Activated T-helper 17 cell treated with anti-CD3 and anti-CD28 coated beads, Interleukin-2, amount 50 U/mL, for 72 hours (primary cell): Measurements from ENCODE around the gene CBFA2T2. TPM values are rescaled to one million over a fixed set of nuclear protein-coding genes. Genes with fewer than 3 reads are reported as not detected.
"Not testable (repeated sequence)": the region's sequence is repeated elsewhere in the genome, so short reads cannot be mapped to it uniquely, and the experiment has no call there.

Source experiments
- ATAC-seq: fragments of 150-1000 bp; cut with Tn5 transposase; replicated peaks from 2 replicates; pipeline ENCODE4 v1.10.0; 2021; ENCODE audit warnings: mild to moderate bottlenecking, moderate library complexity
- H3K27ac Mint-ChIP-seq: one replicate; pipeline ENCODE4 v1.8.0; 2022; ENCODE audit warnings: mixed read lengths
- H3K27me3 Mint-ChIP-seq: one replicate; pipeline ENCODE4 v1.8.0; 2022; ENCODE audit warnings: mixed read lengths
- H3K36me3 Mint-ChIP-seq: one replicate; pipeline ENCODE4 v1.8.0; 2022; ENCODE audit warnings: low read depth, mild to moderate bottlenecking, mixed read lengths
- H3K4me1 Mint-ChIP-seq: one replicate; pipeline ENCODE4 v1.8.0; 2022; ENCODE audit warnings: mixed read lengths
- H3K4me3 Mint-ChIP-seq: one replicate; pipeline ENCODE4 v1.8.0; 2022; ENCODE audit warnings: mild to moderate bottlenecking, mixed read lengths
- H3K9me3 Mint-ChIP-seq: one replicate; pipeline ENCODE4 v1.8.0; 2022; ENCODE audit warnings: mixed read lengths
- total RNA-seq, 2 donors: library from RNA; stranded (reverse); gene quantifications; one replicate each; pipeline ENCODE4 v1.2.3, GENCODE V29; 2022

CBFA2T2 gene
- total RNA-seq, 2 donors from 2014 or later, result 14.5 to 25.6 TPM

GRCh38 chr20:33482581-33482980 lies 7.3 kb upstream of the CBFA2T2 start:
- no peaks in the 10 kb centered on the region for H3K27me3 Mint-ChIP-seq
- no peak overlapping the region for H3K4me3 Mint-ChIP-seq
- no peaks in the 10 kb centered on the region for H3K9me3 Mint-ChIP-seq
- ATAC-seq, result no peak
- no peaks in the 10 kb centered on the region for H3K4me1 Mint-ChIP-seq
- H3K27ac Mint-ChIP-seq, result peak overlapping the region; percentile 46
- H3K36me3 Mint-ChIP-seq, result no peaks in the 10 kb centered on the region

GRCh38 chr20:33483186-33483585 lies 6.7 kb upstream of the CBFA2T2 start:
- H3K4me3 Mint-ChIP-seq, ATAC-seq, H3K27me3 Mint-ChIP-seq: not testable (repeated sequence)

GRCh38 chr20:33488201-33488600 lies 1.7 kb upstream of the CBFA2T2 start:
- ATAC-seq, result no peak
- no peaks in the 10 kb centered on the region for H3K4me1 Mint-ChIP-seq
- no peak overlapping the region for H3K27ac Mint-ChIP-seq
- no peaks in the 10 kb centered on the region for H3K27me3 Mint-ChIP-seq
- no peaks in the 10 kb centered on the region for H3K9me3 Mint-ChIP-seq
- H3K36me3 Mint-ChIP-seq, result peaks cover 2% of the 10 kb centered on the region
- no peak overlapping the region for H3K4me3 Mint-ChIP-seq

More at GRCh38 chr20:33483186-33483585, 6.7 kb upstream of the CBFA2T2 start:
- peak overlapping the region; percentile 46 for H3K27ac Mint-ChIP-seq
- H3K36me3 Mint-ChIP-seq, H3K4me1 Mint-ChIP-seq, H3K9me3 Mint-ChIP-seq: not testable (repeated sequence)

GRCh38 chr20:33488661-33489494 lies 1.0 kb upstream of the CBFA2T2 start:
- H3K9me3 Mint-ChIP-seq, H3K4me1 Mint-ChIP-seq, H3K27ac Mint-ChIP-seq, ATAC-seq, H3K36me3 Mint-ChIP-seq, H3K27me3 Mint-ChIP-seq: not testable (repeated sequence)
- H3K4me3 Mint-ChIP-seq, result peak overlapping the region; percentile 83

GRCh38 chr20:33489495-33490022 lies 337 bp upstream of the CBFA2T2 start:
- peaks cover 5% of the 10 kb centered on the region for H3K36me3 Mint-ChIP-seq
- no peaks in the 10 kb centered on the region for H3K9me3 Mint-ChIP-seq
- no peaks in the 10 kb centered on the region for H3K4me1 Mint-ChIP-seq
- ATAC-seq, result peak; percentile 97
- no peak overlapping the region for H3K27ac Mint-ChIP-seq
- no peaks in the 10 kb centered on the region for H3K27me3 Mint-ChIP-seq
- H3K4me3 Mint-ChIP-seq, result peak overlapping the region; percentile 83

- H3K27ac Mint-ChIP-seq, result peak overlapping the region; percentile 84
- no peaks in the 10 kb centered on the region for H3K9me3 Mint-ChIP-seq
- H3K27me3 Mint-ChIP-seq, result no peaks in the 10 kb centered on the region
- no peak for ATAC-seq
- H3K4me3 Mint-ChIP-seq, result peak overlapping the region; percentile 83
- H3K36me3 Mint-ChIP-seq, result peaks cover 5% of the 10 kb centered on the region
- H3K4me1 Mint-ChIP-seq, result no peaks in the 10 kb centered on the region
Measured at GRCh38 chr20:33490934-33491656, 1.2 kb downstream of the CBFA2T2 start.

GRCh38 chr20:33493076-33493766 lies 3.3 kb downstream of the CBFA2T2 start:
- no peaks in the 10 kb centered on the region for H3K9me3 Mint-ChIP-seq
- ATAC-seq, result no peak

GRCh38 chr20:33496776-33497175 lies 6.9 kb downstream of the CBFA2T2 start:
- not testable (repeated sequence) for H3K4me1 Mint-ChIP-seq, H3K27me3 Mint-ChIP-seq, H3K9me3 Mint-ChIP-seq, H3K27ac Mint-ChIP-seq, ATAC-seq, H3K4me3 Mint-ChIP-seq, H3K36me3 Mint-ChIP-seq

More at GRCh38 chr20:33493076-33493766, 3.3 kb downstream of the CBFA2T2 start:
- H3K36me3 Mint-ChIP-seq, result peaks cover 5% of the 10 kb centered on the region
- no peaks in the 10 kb centered on the region for H3K27me3 Mint-ChIP-seq
- no peak overlapping the region for H3K27ac Mint-ChIP-seq
- no peak overlapping the region for H3K4me3 Mint-ChIP-seq
- H3K4me1 Mint-ChIP-seq, result peaks cover 4% of the 10 kb centered on the region

- Mint-ChIP-seq H3K27ac (no peak overlapping the region), H3K36me3 (peaks cover 6% of the 10 kb centered on the region), H3K9me3 (no peaks in the 10 kb centered on the region), H3K27me3 (no peaks in the 10 kb centered on the region), H3K4me3 (no peak overlapping the region), H3K4me1 (peaks cover 9% of the 10 kb centered on the region)
- ATAC-seq, result no peak
Measured at GRCh38 chr20:33499355-33499754, 9.5 kb downstream of the CBFA2T2 start.

- H3K4me1 Mint-ChIP-seq, result peaks cover 9% of the 10 kb centered on the region
- no peaks in the 10 kb centered on the region for H3K9me3 Mint-ChIP-seq
- peaks cover 6% of the 10 kb centered on the region for H3K36me3 Mint-ChIP-seq
- no peak for ATAC-seq
- H3K27ac Mint-ChIP-seq, result no peak overlapping the region
- no peak overlapping the region for H3K4me3 Mint-ChIP-seq
- H3K27me3 Mint-ChIP-seq, result no peaks in the 10 kb centered on the region
Measured at GRCh38 chr20:33501000-33501399, 11.1 kb downstream of the CBFA2T2 start.

- no peak for ATAC-seq
- peaks cover 22% of the 10 kb centered on the region for H3K4me1 Mint-ChIP-seq
- H3K27ac Mint-ChIP-seq, result no peak overlapping the region
- no peaks in the 10 kb centered on the region for H3K9me3 Mint-ChIP-seq
- no peak overlapping the region for H3K4me3 Mint-ChIP-seq
- H3K36me3 Mint-ChIP-seq, result peaks cover 13% of the 10 kb centered on the region
- H3K27me3 Mint-ChIP-seq, result no peaks in the 10 kb centered on the region
Measured at GRCh38 chr20:33503564-33503963, 13.7 kb downstream of the CBFA2T2 start.

- H3K27me3 Mint-ChIP-seq, result no peaks in the 10 kb centered on the region
- H3K4me3 Mint-ChIP-seq, result no peak overlapping the region
- H3K27ac Mint-ChIP-seq, result no peak overlapping the region
- peaks cover 22% of the 10 kb centered on the region for H3K4me1 Mint-ChIP-seq
- H3K9me3 Mint-ChIP-seq, result no peaks in the 10 kb centered on the region
- ATAC-seq, result no peak
- peaks cover 17% of the 10 kb centered on the region for H3K36me3 Mint-ChIP-seq
Measured at GRCh38 chr20:33506576-33506975, 16.7 kb downstream of the CBFA2T2 start.

GRCh38 chr20:33507461-33507860 lies 17.6 kb downstream of the CBFA2T2 start:
- Mint-ChIP-seq H3K27me3 (no peaks in the 10 kb centered on the region), H3K36me3 (peaks cover 17% of the 10 kb centered on the region), H3K4me3 (no peak overlapping the region), H3K27ac (no peak overlapping the region), H3K9me3 (no peaks in the 10 kb centered on the region), H3K4me1 (peaks cover 22% of the 10 kb centered on the region)
- no peak for ATAC-seq

- H3K27me3 Mint-ChIP-seq, H3K9me3 Mint-ChIP-seq, H3K27ac Mint-ChIP-seq, ATAC-seq, H3K4me3 Mint-ChIP-seq: not testable (repeated sequence)
- peaks cover 22% of the 10 kb centered on the region for H3K4me1 Mint-ChIP-seq
- H3K36me3 Mint-ChIP-seq, result peaks cover 17% of the 10 kb centered on the region
Measured at GRCh38 chr20:33508015-33508414, 18.1 kb downstream of the CBFA2T2 start.
